Stimulated activated CD4-positive, alpha-beta T cell treated with anti-CD3 and anti-CD28 coated beads, Interleukin-4, amount 100 ng/mL, for 24 hours (primary cell): ENCODE results near the gene ZSWIM4.

Experiments used
- DNase-seq: peaks from one replicate; pipeline ENCODE4 v3.0.0-alpha.2; 2020

ZSWIM4 gene

GRCh38 chr19:13880059-13881043 is 85.1 kb downstream of the ZSWIM4 start:
- peak; percentile 99 for DNase-seq

- DNase-seq = no peak
Measured at GRCh38 chr19:13881251-13881691, 86.0 kb downstream of the ZSWIM4 start.
